T-cell (primary cell): Measurements from ENCODE around the gene MRTFB. TPM values are rescaled to one million over a fixed set of nuclear protein-coding genes. Genes with fewer than 3 reads are reported as not detected.

Experiments
- ATAC-seq, 4 experiments: fragments of 200-7000 bp in 3 of 4; fragments of 150-1000 bp in 1 of 4; cut with Tn5 transposase; replicated peaks in 1 of 4; 1 replicate in 3 of 4; 2 replicates in 1 of 4; pipeline ENCODE4 v1.10.0; 2021; ENCODE audit warnings: moderate library complexity in 3 of 4, mild to moderate bottlenecking in 2 of 4, moderate number of reproducible peaks in 1 of 4
- CTCF ChIA-PET, 2 donors: fragments of 300-600 bp; sonication (Branson Sonifier 250); formaldehyde crosslinking; loops; one replicate each; lab custom pipeline; 2022; ENCODE audit warnings: antibody characterized with exemption in 2 of 2; lab: Charles Lee
- POLR2A ChIA-PET, 2 donors: fragments of 300-600 bp; sonication (Branson Sonifier 250); formaldehyde crosslinking; loops; one replicate each; lab custom pipeline; 2022; ENCODE audit warnings: antibody characterized with exemption in 2 of 2; lab: Charles Lee
- DNase-seq, 35 experiments: peaks; one replicate each; pipeline versions ENCODE4 v3.0.0 to v3.0.0-alpha.2; 2013 to 2023
- H3K27ac ChIP-seq: one replicate; pipeline ENCODE4 v1.5.1; 2013; ENCODE audit warnings: low read length
- H3K27me3 ChIP-seq, 2 experiments: replicated peaks in 1 of 2; 1 replicate in 1 of 2; 2 replicates in 1 of 2; pipeline versions ENCODE4 v1.6.1 to v1.7.0; 2013; ENCODE audit warnings: low read length in 1 of 2, mixed read lengths in 1 of 2; ENCODE audit not compliant: control insufficient read depth in 2 of 2, insufficient read depth in 2 of 2; ENCODE audit errors: extremely low read depth in 1 of 2
- H3K36me3 ChIP-seq, 2 donors: 1 replicate in 1 of 2; 2 replicates in 1 of 2; pipeline versions ENCODE4 v1.6.1 to v1.7.0; 2013; ENCODE audit warnings: low read length in 1 of 2; ENCODE audit not compliant: control insufficient read depth in 2 of 2, insufficient read depth in 1 of 2; ENCODE audit errors: extremely low read depth in 1 of 2
- H3K4me1 ChIP-seq, 2 experiments: 1 replicate in 1 of 2; 2 replicates in 1 of 2; pipeline versions ENCODE4 v1.6.1 to v1.7.0; 2013; ENCODE audit warnings: low read length in 2 of 2, mixed read lengths in 1 of 2; ENCODE audit not compliant: insufficient read depth in 2 of 2, control insufficient read depth in 1 of 2; ENCODE audit errors: extremely low read depth in 1 of 2
- H3K4me3 ChIP-seq, 2 donors: 1 replicate in 1 of 2; 2 replicates in 1 of 2; pipeline versions ENCODE4 v1.5.1 to v1.7.0; 2013; ENCODE audit warnings: mild to moderate bottlenecking in 2 of 2, low read length in 1 of 2, moderate library complexity in 1 of 2; ENCODE audit not compliant: control insufficient read depth in 1 of 2; ENCODE audit errors: extremely low read depth in 1 of 2
- H3K9me3 ChIP-seq: 2 replicates; pipeline ENCODE4 v1.7.0; 2013
- H3K27ac Mint-ChIP-seq, 2 donors: one replicate each; pipeline ENCODE4 v1.8.0; 2020 to 2021; ENCODE audit warnings: mild to moderate bottlenecking in 2 of 2, mixed read lengths in 2 of 2
- H3K27me3 Mint-ChIP-seq, 2 donors: one replicate each; pipeline ENCODE4 v1.8.0; 2021 to 2022; ENCODE audit warnings: mixed read lengths in 2 of 2
- H3K36me3 Mint-ChIP-seq: one replicate; pipeline ENCODE4 v1.8.0; 2021; ENCODE audit warnings: mixed read lengths
- H3K4me1 Mint-ChIP-seq, 3 donors: one replicate each; pipeline ENCODE4 v1.8.0; 2020 to 2022; ENCODE audit warnings: mixed read lengths in 3 of 3, mild to moderate bottlenecking in 1 of 3
- H3K4me3 Mint-ChIP-seq, 3 donors: one replicate each; pipeline ENCODE4 v1.8.0; 2020 to 2022; ENCODE audit warnings: mild to moderate bottlenecking in 3 of 3, mixed read lengths in 3 of 3, moderate library complexity in 3 of 3
- H3K9me3 Mint-ChIP-seq, 3 donors: one replicate each; pipeline ENCODE4 v1.8.0; 2020 to 2022; ENCODE audit warnings: mixed read lengths in 3 of 3
- WGBS: methylation state at CpG from one replicate; pipeline ENCODE4 v1.1.5; 2013; ENCODE audit warnings: missing lambda C conversion rate; ENCODE audit not compliant: insufficient coverage; 5-methylcytosine and 5-hydroxymethylcytosine counted together
- total RNA-seq, 35 experiments: library from RNA in 6 of 35; stranded (reverse) in 6 of 35; fragments of 120-200 nt in 1 of 35; gene quantifications; one replicate each; pipeline versions ENCODE4 v1.2.1 to v1.2.4 and lab custom pipeline; 2013 to 2026

Gene MRTFB
- total RNA-seq, 5 donors from 2014 or later (not counting 1 experiment from before 2014, with no cell fraction given), result 18.2 to 37.0 (median 21.0) TPM

- Mint-ChIP-seq H3K27me3 (no peaks in the 10 kb centered on the region), H3K4me1 (peaks cover 31 to 48% (median 36%) of the 10 kb centered on the region in 3 donors), H3K9me3 (no peaks in the 10 kb centered on the region), H3K4me3 (no peak overlapping the region), H3K36me3 (peaks cover 17% of the 10 kb centered on the region), H3K27ac (peak overlapping the region in 1 of 2 donors; percentile 53)
- Histone ChIP-seq H3K27me3 (no peaks in the 10 kb centered on the region), H3K4me3 (no peak overlapping the region), H3K27ac (no peak overlapping the region), H3K9me3 (no peaks in the 10 kb centered on the region), H3K4me1 (peaks cover 4 to 28% of the 10 kb centered on the region in 2 experiments), H3K36me3 (no peaks in the 10 kb centered on the region)
- POLR2A ChIA-PET, result interaction anchor here in 1 of 2 donors (0.6 kb wide), 1 partner anchor 30 kb away, joined by 3 read pairs; no protein-coding TSS in a partner anchor
- ATAC-seq, result no peak
- CTCF ChIA-PET, result no interaction called here
- DNase-seq, result no peak
- no CpG with 5 or more reads among the region's 1 CpG for WGBS
Observed at GRCh38 chr16:14198572-14198971, 127.5 kb downstream of the MRTFB start.

- 94% methylated on average over 4 of the region's 4 CpGs for WGBS
- H3K36me3 Mint-ChIP-seq, result peaks cover 17% of the 10 kb centered on the region
- no peak overlapping the region for H3K27ac ChIP-seq
- ChIA-PET CTCF (interaction anchor here in 1 of 2 donors (0.8 kb wide), 1 partner anchor 9 kb away, joined by 3 read pairs; no protein-coding TSS in a partner anchor), POLR2A (interaction anchor here in 1 of 2 donors (0.6 kb wide), 1 partner anchor 31 kb away, joined by 3 read pairs; no protein-coding TSS in a partner anchor)
- no peaks in the 10 kb centered on the region for H3K9me3 Mint-ChIP-seq
- DNase-seq, result no peak
- H3K27ac Mint-ChIP-seq, result no peak overlapping the region
- ATAC-seq, result no peak
- no peaks in the 10 kb centered on the region for H3K27me3 Mint-ChIP-seq
- no peaks in the 10 kb centered on the region for H3K27me3 ChIP-seq
- H3K4me1 Mint-ChIP-seq, result peaks cover 25 to 42% (median 29%) of the 10 kb centered on the region in 3 donors
- H3K9me3 ChIP-seq, result no peaks in the 10 kb centered on the region
- H3K4me1 ChIP-seq, result peaks cover 4 to 22% of the 10 kb centered on the region in 2 experiments
- H3K4me3 ChIP-seq, result no peak overlapping the region
- H3K36me3 ChIP-seq, result no peaks in the 10 kb centered on the region
- H3K4me3 Mint-ChIP-seq, result no peak overlapping the region
Observed at GRCh38 chr16:14199199-14199598, 128.1 kb downstream of the MRTFB start.

GRCh38 chr16:14199624-14200023 is 128.5 kb downstream of the MRTFB start:
- Histone ChIP-seq H3K27me3 (no peaks in the 10 kb centered on the region), H3K4me3 (no peak overlapping the region), H3K36me3 (no peaks in the 10 kb centered on the region), H3K4me1 (peaks cover 4 to 19% of the 10 kb centered on the region in 2 experiments), H3K27ac (no peak overlapping the region), H3K9me3 (no peaks in the 10 kb centered on the region)
- CTCF ChIA-PET, result interaction anchor here in 1 of 2 donors (0.8 kb wide), 1 partner anchor 9 kb away, joined by 3 read pairs; no protein-coding TSS in a partner anchor
- H3K4me1 Mint-ChIP-seq, result peaks cover 24 to 38% (median 28%) of the 10 kb centered on the region in 3 donors
- no peak overlapping the region for H3K4me3 Mint-ChIP-seq
- no peaks in the 10 kb centered on the region for H3K9me3 Mint-ChIP-seq
- H3K36me3 Mint-ChIP-seq, result peaks cover 17% of the 10 kb centered on the region
- WGBS, result no CpG with 5 or more reads among the region's 1 CpG
- DNase-seq, result no peak
- H3K27ac Mint-ChIP-seq, result no peak overlapping the region
- ATAC-seq, result no peak
- POLR2A ChIA-PET, result no interaction called here
- H3K27me3 Mint-ChIP-seq, result no peaks in the 10 kb centered on the region

- no peak overlapping the region for H3K27ac Mint-ChIP-seq
- H3K9me3 Mint-ChIP-seq, result no peaks in the 10 kb centered on the region
- H3K36me3 Mint-ChIP-seq, result peaks cover 21% of the 10 kb centered on the region
- ChIA-PET CTCF (interaction anchor here in 1 of 2 donors (0.6 kb wide), 1 partner anchor 12 kb away, joined by 4 read pairs; no protein-coding TSS in a partner anchor), POLR2A (interaction anchor here in 1 of 2 donors (0.6 kb wide), 1 partner anchor 26 kb away, joined by 4 read pairs; no protein-coding TSS in a partner anchor)
- no peak overlapping the region for H3K4me3 ChIP-seq
- ATAC-seq, result no peak
- peaks cover under 1 to 2% of the 10 kb centered on the region in 2 experiments for H3K4me1 ChIP-seq
- no peak overlapping the region for H3K4me3 Mint-ChIP-seq
- no peaks in the 10 kb centered on the region for H3K27me3 Mint-ChIP-seq
- no peaks in the 10 kb centered on the region for H3K36me3 ChIP-seq
- H3K9me3 ChIP-seq, result no peaks in the 10 kb centered on the region
- no peaks in the 10 kb centered on the region for H3K27me3 ChIP-seq
- H3K4me1 Mint-ChIP-seq, result peaks cover 4 to 15% (median 8%) of the 10 kb centered on the region in 3 donors
- no CpG with 5 or more reads among the region's 3 CpGs for WGBS
- DNase-seq, result no peak
- no peak overlapping the region for H3K27ac ChIP-seq
Observed at GRCh38 chr16:14202095-14202494, 131.0 kb downstream of the MRTFB start.

- peak in 1 of 4 experiments; percentile 51 for ATAC-seq
- Histone ChIP-seq H3K4me1 (no peaks in the 10 kb centered on the region), H3K27ac (no peak overlapping the region), H3K4me3 (no peak overlapping the region), H3K9me3 (no peaks in the 10 kb centered on the region), H3K36me3 (no peaks in the 10 kb centered on the region), H3K27me3 (no peaks in the 10 kb centered on the region)
- H3K4me1 Mint-ChIP-seq, result peaks cover 2 to 11% (median 5%) of the 10 kb centered on the region in 3 donors
- ChIA-PET POLR2A (no interaction called here), CTCF (no interaction called here)
- peaks cover 22% of the 10 kb centered on the region for H3K36me3 Mint-ChIP-seq
- H3K4me3 Mint-ChIP-seq, result peak overlapping the region in 1 of 3 donors; percentile 3
- no peak for DNase-seq
- no peaks in the 10 kb centered on the region for H3K27me3 Mint-ChIP-seq
- H3K27ac Mint-ChIP-seq, result no peak overlapping the region
- no peaks in the 10 kb centered on the region for H3K9me3 Mint-ChIP-seq
Observed at GRCh38 chr16:14202697-14203096, 131.6 kb downstream of the MRTFB start.

- 88% methylated on average over 1 of the region's 2 CpGs for WGBS
- Mint-ChIP-seq H3K27me3 (no peaks in the 10 kb centered on the region), H3K4me1 (peaks cover 2 to 11% (median 5%) of the 10 kb centered on the region in 3 donors), H3K36me3 (peaks cover 25% of the 10 kb centered on the region), H3K27ac (no peak overlapping the region), H3K4me3 (peak overlapping the region in 1 of 3 donors; percentile 3), H3K9me3 (no peaks in the 10 kb centered on the region)
- H3K4me3 ChIP-seq, result no peak overlapping the region
- no peaks in the 10 kb centered on the region for H3K4me1 ChIP-seq
- H3K27ac ChIP-seq, result no peak overlapping the region
- H3K27me3 ChIP-seq, result no peaks in the 10 kb centered on the region
- ATAC-seq, result no peak
- ChIA-PET CTCF (no interaction called here), POLR2A (no interaction called here)
- H3K9me3 ChIP-seq, result no peaks in the 10 kb centered on the region
- H3K36me3 ChIP-seq, result no peaks in the 10 kb centered on the region
- no peak for DNase-seq
Observed at GRCh38 chr16:14203166-14203565, 132.0 kb downstream of the MRTFB start.
